ENCODE data around the gene RASSF8.
"Not testable (repeated sequence)": the region's sequence is repeated elsewhere in the genome, so short reads cannot be mapped to it uniquely, and the experiment has no call there.

Gene RASSF8

GRCh38 chr12:26055087-26055486 is 96.6 kb downstream of the RASSF8 start:
- peaks cover 6% of the 10 kb centered on the region for H3K36me3 ChIP-seq (ENCODE audit: insufficient read depth, insufficient read length, low read length)
- H3K4me3 ChIP-seq (ENCODE audit: insufficient read length, low read depth) = no peak overlapping the region
- no peak for DNase-seq (ENCODE audit: low read depth, low spot score)
- no peak overlapping the region for H3K9ac ChIP-seq (ENCODE audit: insufficient read length, low read depth)
- no peak for TF ChIP-seq YY1 (IDR thresholded peaks at IDR 0.05; ENCODE audit: insufficient read depth, insufficient read length)
- no peaks in the 10 kb centered on the region for H3K27me3 ChIP-seq (ENCODE audit: insufficient read depth, insufficient read length)
- no peaks in the 10 kb centered on the region for H3K4me1 ChIP-seq (ENCODE audit: insufficient read depth, insufficient read length)
- H3K9me3 ChIP-seq (ENCODE audit: insufficient read depth, low read length) = no peaks in the 10 kb centered on the region

GRCh38 chr12:26056335-26056734 is 97.9 kb downstream of the RASSF8 start:
- peaks cover 6% of the 10 kb centered on the region for H3K36me3 ChIP-seq (ENCODE audit: insufficient read depth, insufficient read length, low read length)
- H3K9me3 ChIP-seq (ENCODE audit: insufficient read depth, low read length) = no peaks in the 10 kb centered on the region
- H3K9ac ChIP-seq (ENCODE audit: insufficient read length, low read depth) = no peak overlapping the region
- TF ChIP-seq ZNF274 (IDR thresholded peaks at IDR 0.05; ENCODE audit: low read depth, low read length) = no peak
- TF ChIP-seq YY1 (IDR thresholded peaks at IDR 0.05; ENCODE audit: insufficient read depth, insufficient read length) = no peak
- TF ChIP-seq SUZ12 (IDR thresholded peaks at IDR 0.05; ENCODE audit: extremely low read depth, insufficient read depth, insufficient read length) = no peak
- no peaks in the 10 kb centered on the region for H3K27me3 ChIP-seq (ENCODE audit: insufficient read depth, insufficient read length)
- DNase-seq (ENCODE audit: low read depth, low spot score) = no peak
- H3K4me3 ChIP-seq (ENCODE audit: insufficient read length, low read depth) = no peak overlapping the region
- no peaks in the 10 kb centered on the region for H3K4me1 ChIP-seq (ENCODE audit: insufficient read depth, insufficient read length)

GRCh38 chr12:26057271-26057670 is 98.8 kb downstream of the RASSF8 start:
- not testable (repeated sequence) for DNase-seq (ENCODE audit: low read depth, low spot score); H3K27me3 ChIP-seq (ENCODE audit: insufficient read depth, insufficient read length); H3K9me3 ChIP-seq (ENCODE audit: insufficient read depth, low read length); H3K4me1 ChIP-seq (ENCODE audit: insufficient read depth, insufficient read length); H3K9ac ChIP-seq (ENCODE audit: insufficient read length, low read depth); H3K4me3 ChIP-seq (ENCODE audit: insufficient read length, low read depth); H3K36me3 ChIP-seq (ENCODE audit: insufficient read depth, insufficient read length, low read length)

DNA sequence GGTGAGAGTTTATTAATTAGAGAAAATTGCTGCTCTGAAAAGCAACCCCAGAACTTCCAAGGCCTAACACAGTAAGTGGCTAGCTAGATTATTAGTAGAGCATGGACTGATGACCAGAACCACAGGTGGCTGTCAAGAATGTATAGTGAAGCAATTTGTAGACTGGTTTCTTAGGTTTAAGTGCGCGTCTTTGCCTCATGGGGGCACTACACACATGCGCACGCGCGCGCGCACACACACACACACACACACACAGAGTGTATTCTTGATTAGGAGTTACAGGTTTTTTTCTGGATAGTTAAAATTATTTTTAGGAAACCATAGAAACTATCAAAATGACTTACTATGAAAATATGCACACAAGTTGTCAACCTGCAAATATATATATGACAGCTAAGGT is 99.8 kb downstream of the RASSF8 start:
- no peaks in the 10 kb centered on the region for H3K4me1 ChIP-seq (ENCODE audit: insufficient read depth, insufficient read length)
- peak; percentile 20 for DNase-seq (ENCODE audit: low read depth, low spot score)
- no peaks in the 10 kb centered on the region for H3K27me3 ChIP-seq (ENCODE audit: insufficient read depth, insufficient read length)
- peaks cover 6% of the 10 kb centered on the region for H3K36me3 ChIP-seq (ENCODE audit: insufficient read depth, insufficient read length, low read length)
- no peak overlapping the region for H3K9ac ChIP-seq (ENCODE audit: insufficient read length, low read depth)
- no peak for TF ChIP-seq YY1 (IDR thresholded peaks at IDR 0.05; ENCODE audit: insufficient read depth, insufficient read length)
- TF ChIP-seq ZNF274 (IDR thresholded peaks at IDR 0.05; ENCODE audit: low read depth, low read length) = no peak
- TF ChIP-seq SUZ12 (IDR thresholded peaks at IDR 0.05; ENCODE audit: extremely low read depth, insufficient read depth, insufficient read length) = no peak
- H3K4me3 ChIP-seq (ENCODE audit: insufficient read length, low read depth) = no peak overlapping the region
- H3K9me3 ChIP-seq (ENCODE audit: insufficient read depth, low read length) = no peaks in the 10 kb centered on the region

DNA sequence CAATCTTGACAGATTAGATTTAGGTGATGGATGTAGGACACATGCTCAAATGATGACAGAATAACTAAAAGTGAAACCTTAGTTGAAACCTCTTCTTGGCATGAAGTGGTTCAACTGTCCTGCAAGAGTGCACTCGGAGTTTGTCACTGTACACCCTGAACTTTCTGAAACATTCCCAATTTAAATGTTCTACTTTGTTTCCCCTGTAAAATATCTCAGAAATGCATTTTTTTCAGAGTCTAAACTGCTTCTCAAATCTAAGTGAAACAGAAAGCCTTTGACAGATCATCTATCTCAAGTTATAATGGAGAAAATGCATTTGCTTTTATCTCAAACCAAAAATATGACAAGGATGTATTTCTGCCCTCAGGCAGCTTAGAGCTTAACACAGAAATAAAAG is 100.3 kb downstream of the RASSF8 start:
- no peaks in the 10 kb centered on the region for H3K27me3 ChIP-seq (ENCODE audit: insufficient read depth, insufficient read length)
- no peak overlapping the region for H3K4me3 ChIP-seq (ENCODE audit: insufficient read length, low read depth)
- no peaks in the 10 kb centered on the region for H3K9me3 ChIP-seq (ENCODE audit: insufficient read depth, low read length)
- no peak for DNase-seq (ENCODE audit: low read depth, low spot score)
- H3K4me1 ChIP-seq (ENCODE audit: insufficient read depth, insufficient read length) = no peaks in the 10 kb centered on the region
- peaks cover 6% of the 10 kb centered on the region for H3K36me3 ChIP-seq (ENCODE audit: insufficient read depth, insufficient read length, low read length)
- no peak overlapping the region for H3K9ac ChIP-seq (ENCODE audit: insufficient read length, low read depth)
- TF ChIP-seq ZNF274 (IDR thresholded peaks at IDR 0.05; ENCODE audit: low read depth, low read length) (no peak), YY1 (IDR thresholded peaks at IDR 0.05; ENCODE audit: insufficient read depth, insufficient read length) (no peak)

DNA sequence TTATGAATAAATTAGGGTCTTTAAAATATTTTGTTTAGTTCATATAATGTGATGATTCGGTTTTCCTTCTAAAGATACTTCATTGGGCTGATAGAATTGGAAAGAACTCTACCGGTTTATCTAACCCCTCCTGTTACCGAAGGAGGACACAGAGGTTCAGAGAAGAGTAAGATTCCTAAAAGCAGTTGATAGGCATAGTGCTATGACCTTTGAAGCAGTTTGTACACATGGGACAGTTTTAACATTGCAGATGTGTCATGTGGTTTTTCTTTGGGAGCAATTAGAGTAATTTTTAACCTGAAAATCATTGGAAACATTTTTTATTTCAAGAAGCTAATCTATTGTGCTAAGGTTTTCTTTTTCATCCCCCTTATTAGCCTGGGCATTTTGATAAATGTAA is 103.5 kb downstream of the RASSF8 start:
- H3K4me1 ChIP-seq (ENCODE audit: insufficient read depth, insufficient read length) = no peaks in the 10 kb centered on the region
- H3K9ac ChIP-seq (ENCODE audit: insufficient read length, low read depth) = no peak overlapping the region
- H3K27me3 ChIP-seq (ENCODE audit: insufficient read depth, insufficient read length) = no peaks in the 10 kb centered on the region
- no peak for TF ChIP-seq YY1 (IDR thresholded peaks at IDR 0.05; ENCODE audit: insufficient read depth, insufficient read length)
- no peak for TF ChIP-seq ZNF274 (IDR thresholded peaks at IDR 0.05; ENCODE audit: low read depth, low read length)
- no peak for TF ChIP-seq SUZ12 (IDR thresholded peaks at IDR 0.05; ENCODE audit: extremely low read depth, insufficient read depth, insufficient read length)
- DNase-seq (ENCODE audit: low read depth, low spot score) = no peak
- no peaks in the 10 kb centered on the region for H3K9me3 ChIP-seq (ENCODE audit: insufficient read depth, low read length)
- H3K36me3 ChIP-seq (ENCODE audit: insufficient read depth, insufficient read length, low read length) = peaks cover 16% of the 10 kb centered on the region
- H3K4me3 ChIP-seq (ENCODE audit: insufficient read length, low read depth) = no peak overlapping the region

DNA sequence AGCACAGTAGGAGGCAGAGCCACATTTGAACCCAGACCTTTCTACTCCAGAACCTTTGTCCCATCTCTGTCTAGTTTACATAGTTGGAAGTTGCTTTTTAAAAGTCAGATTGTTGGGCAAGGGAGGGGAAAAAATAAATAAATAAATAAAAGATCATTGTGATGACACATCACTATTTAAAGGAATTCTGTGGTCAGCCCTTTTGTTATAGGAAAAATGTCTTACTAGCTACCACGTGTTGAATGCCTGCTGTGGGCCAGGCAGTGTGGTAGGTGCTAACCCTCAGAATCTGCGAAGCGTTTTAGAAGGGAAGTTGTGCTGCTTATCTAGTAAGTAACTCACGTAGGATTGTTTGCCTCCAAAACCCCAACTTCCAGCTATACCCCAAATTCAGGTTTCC is 104.1 kb downstream of the RASSF8 start:
- H3K4me1 ChIP-seq (ENCODE audit: insufficient read depth, insufficient read length) = no peaks in the 10 kb centered on the region
- H3K9me3 ChIP-seq (ENCODE audit: insufficient read depth, low read length) = no peaks in the 10 kb centered on the region
- TF ChIP-seq ZNF274 (IDR thresholded peaks at IDR 0.05; ENCODE audit: low read depth, low read length) = no peak
- TF ChIP-seq SUZ12 (IDR thresholded peaks at IDR 0.05; ENCODE audit: extremely low read depth, insufficient read depth, insufficient read length) = no peak
- no peak for TF ChIP-seq YY1 (IDR thresholded peaks at IDR 0.05; ENCODE audit: insufficient read depth, insufficient read length)
- H3K36me3 ChIP-seq (ENCODE audit: insufficient read depth, insufficient read length, low read length) = peaks cover 20% of the 10 kb centered on the region
- H3K4me3 ChIP-seq (ENCODE audit: insufficient read length, low read depth) = no peak overlapping the region
- H3K27me3 ChIP-seq (ENCODE audit: insufficient read depth, insufficient read length) = no peaks in the 10 kb centered on the region
- H3K9ac ChIP-seq (ENCODE audit: insufficient read length, low read depth) = no peak overlapping the region
- no peak for DNase-seq (ENCODE audit: low read depth, low spot score)

GRCh38 chr12:26065451-26065850 is 107.0 kb downstream of the RASSF8 start:
- Histone ChIP-seq H3K9me3 (ENCODE audit: insufficient read depth, low read length) (no peaks in the 10 kb centered on the region), H3K4me1 (ENCODE audit: insufficient read depth, insufficient read length) (no peaks in the 10 kb centered on the region), H3K36me3 (ENCODE audit: insufficient read depth, insufficient read length, low read length) (peaks cover 28% of the 10 kb centered on the region), H3K27me3 (ENCODE audit: insufficient read depth, insufficient read length) (no peaks in the 10 kb centered on the region), H3K4me3 (ENCODE audit: insufficient read length, low read depth) (no peak overlapping the region), H3K9ac (ENCODE audit: insufficient read length, low read depth) (no peak overlapping the region)
- no peak for DNase-seq (ENCODE audit: low read depth, low spot score)
- TF ChIP-seq SUZ12 (IDR thresholded peaks at IDR 0.05; ENCODE audit: extremely low read depth, insufficient read depth, insufficient read length) = no peak
- TF ChIP-seq YY1 (IDR thresholded peaks at IDR 0.05; ENCODE audit: insufficient read depth, insufficient read length) = no peak
- no peak for TF ChIP-seq ZNF274 (IDR thresholded peaks at IDR 0.05; ENCODE audit: low read depth, low read length)

Data from NT2/D1 (cell line).